HG03045 (cell line): ENCODE measurements around the gene RCAN2.

ENCODE experiments used
- ATAC-seq: cut with Tn5 transposase; IDR thresholded peaks from one replicate; pipeline ENCODE4 v1.9.1; 2021; ENCODE audit warnings: mild to moderate bottlenecking, moderate library complexity; ENCODE audit not compliant: unreplicated experiment

The RCAN2 gene

GRCh38 chr6:46491201-46491627 lies at the start of gene RCAN2:
Gene RCAN2, minus strand, starts transcription at chr6:46491449.
- ATAC-seq: peak; percentile 54

- no peak for ATAC-seq
These were observed 48.6 kb upstream of the RCAN2 start for GRCh38 chr6:46539866-46540265.

GRCh38 chr6:46538800-46539480 lies 47.7 kb upstream of the RCAN2 start:
- ATAC-seq: no peak

GRCh38 chr6:46530896-46531295 lies 39.6 kb upstream of the RCAN2 start:
- no peak for ATAC-seq

GRCh38 chr6:46528961-46529750 lies 37.9 kb upstream of the RCAN2 start:
- no peak for ATAC-seq

- no peak for ATAC-seq
These were observed 35.4 kb upstream of the RCAN2 start for GRCh38 chr6:46526607-46527006.

- no peak for ATAC-seq
These were observed 34.3 kb upstream of the RCAN2 start for GRCh38 chr6:46525583-46525982.

- no peak for ATAC-seq
These were observed 30.3 kb upstream of the RCAN2 start for GRCh38 chr6:46521464-46521971.

- ATAC-seq: no peak
These were observed 26.0 kb upstream of the RCAN2 start for GRCh38 chr6:46517202-46517601.

GRCh38 chr6:46513533-46513932 lies 22.3 kb upstream of the RCAN2 start:
- ATAC-seq: no peak

GRCh38 chr6:46511320-46511719 lies 20.1 kb upstream of the RCAN2 start:
- ATAC-seq: no peak

- ATAC-seq: no peak
These were observed 19.4 kb upstream of the RCAN2 start for GRCh38 chr6:46510651-46511050.

GRCh38 chr6:46509981-46510510 lies 18.8 kb upstream of the RCAN2 start:
- no peak for ATAC-seq

- no peak for ATAC-seq
These were observed 17.8 kb upstream of the RCAN2 start for GRCh38 chr6:46509063-46509462.

GRCh38 chr6:46507426-46507825 lies 16.2 kb upstream of the RCAN2 start:
- ATAC-seq: no peak

- no peak for ATAC-seq
These were observed 14.7 kb upstream of the RCAN2 start for GRCh38 chr6:46505693-46506512.

GRCh38 chr6:46504242-46504641 lies 13.0 kb upstream of the RCAN2 start:
- no peak for ATAC-seq

- no peak for ATAC-seq
These were observed 11.4 kb upstream of the RCAN2 start for GRCh38 chr6:46502486-46503119.

- ATAC-seq: no peak
These were observed 10.2 kb upstream of the RCAN2 start for GRCh38 chr6:46501136-46502089.
